GM19455 (cell line): ENCODE results near the gene EGFLAM.

Experiments used
- ATAC-seq: cut with Tn5 transposase; IDR thresholded peaks from one replicate; pipeline ENCODE4 v1.9.1; 2021; ENCODE audit not compliant: unreplicated experiment

The EGFLAM gene

DNA sequence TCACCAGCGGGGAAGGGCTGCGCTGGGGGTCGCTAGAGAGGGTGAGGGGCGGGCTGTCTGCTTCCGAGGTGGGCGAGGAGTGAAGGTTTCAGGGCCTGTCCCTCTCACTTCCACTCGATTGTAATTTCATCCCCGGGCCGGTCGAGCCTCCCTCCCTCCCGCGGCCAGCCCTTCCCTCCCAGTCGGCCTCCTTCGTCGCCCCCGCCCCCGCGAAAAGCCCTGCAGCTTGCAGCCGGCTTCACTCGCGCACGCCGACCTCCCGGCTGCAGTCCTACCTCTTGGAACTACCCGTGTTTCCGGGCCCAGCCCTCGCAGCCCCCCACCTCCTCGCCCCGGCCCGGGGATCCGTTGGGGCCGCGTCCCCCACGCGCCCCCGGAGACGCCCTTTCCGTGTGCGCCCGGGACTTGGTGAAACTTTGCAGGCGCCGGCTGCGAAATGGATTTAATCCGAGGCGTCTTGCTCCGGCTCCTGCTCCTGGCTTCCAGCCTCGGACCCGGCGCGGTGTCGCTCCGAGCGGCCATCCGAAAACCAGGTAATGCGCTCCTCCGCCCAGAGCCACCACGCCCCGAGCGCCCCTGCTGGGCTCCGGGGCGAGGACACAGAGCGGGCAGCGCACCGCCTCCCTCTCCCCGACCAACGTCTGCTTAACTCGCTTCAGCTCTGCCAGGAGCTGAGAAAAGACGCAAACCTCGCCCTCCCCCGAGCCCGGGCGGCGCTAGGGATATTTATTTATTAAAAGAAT, at the start of gene EGFLAM:
Gene EGFLAM, plus strand, starts transcription at position 241 of the 743 bp plus-strand sequence. Its CDS starts 196 bp downstream, at position 437.
- ATAC-seq = no peak

DNA sequence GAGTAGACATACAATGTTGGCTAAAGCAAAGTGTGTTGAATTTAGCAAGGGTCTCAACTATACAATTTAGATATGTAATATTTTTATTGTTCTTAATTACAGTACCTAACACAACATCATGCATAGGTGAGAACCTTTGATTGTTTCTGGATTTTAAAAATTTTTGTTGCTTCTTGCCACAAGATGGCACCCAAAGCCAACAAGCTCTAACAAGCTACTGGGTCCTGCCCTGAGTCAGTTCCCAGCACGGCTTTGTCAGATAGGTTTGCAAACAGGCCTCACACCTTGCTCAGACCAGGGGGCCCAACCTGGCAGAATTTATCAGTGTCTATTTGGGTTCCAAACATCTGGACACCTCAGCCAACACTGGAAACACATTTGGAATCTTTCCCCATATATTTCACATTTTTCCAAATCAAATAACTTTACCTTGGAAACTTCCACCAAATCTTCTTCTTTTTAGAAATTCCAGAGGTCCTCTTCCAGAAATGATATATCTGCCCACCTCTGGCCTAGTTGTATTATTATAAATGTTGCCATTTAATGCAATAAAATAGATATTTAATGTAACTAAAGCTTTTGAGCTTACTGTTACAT, 49.5 kb upstream of the EGFLAM start:
- no peak for ATAC-seq

GRCh38 chr5:38210676-38211353, 47.5 kb upstream of the EGFLAM start:
- ATAC-seq = no peak

GRCh38 chr5:38211354-38211710, 47.0 kb upstream of the EGFLAM start:
- no peak for ATAC-seq

GRCh38 chr5:38212307-38212706, 46.1 kb upstream of the EGFLAM start:
- ATAC-seq = no peak

DNA sequence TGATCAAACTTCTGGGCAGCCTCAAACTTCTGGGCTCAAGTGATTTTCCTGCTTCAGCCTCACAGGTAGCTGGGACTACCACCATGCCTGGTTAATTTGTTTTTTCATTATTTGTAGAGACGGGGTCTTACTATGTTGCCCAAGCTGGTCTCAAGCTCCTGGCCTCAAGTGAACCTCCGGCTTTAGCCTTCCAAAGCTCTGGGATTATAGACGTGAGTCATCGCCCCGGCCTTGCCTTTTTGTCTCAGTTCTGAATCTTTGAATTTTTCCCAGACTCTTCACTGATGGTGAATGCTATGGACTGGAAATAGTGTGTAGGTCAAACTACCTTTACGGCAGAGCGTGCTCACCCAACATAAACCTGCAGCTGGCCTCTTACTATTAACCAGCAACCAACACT, 32.3 kb upstream of the EGFLAM start:
- no peak for ATAC-seq

- no peak for ATAC-seq
Observed at GRCh38 chr5:38228914-38229313, 29.4 kb upstream of the EGFLAM start.

DNA sequence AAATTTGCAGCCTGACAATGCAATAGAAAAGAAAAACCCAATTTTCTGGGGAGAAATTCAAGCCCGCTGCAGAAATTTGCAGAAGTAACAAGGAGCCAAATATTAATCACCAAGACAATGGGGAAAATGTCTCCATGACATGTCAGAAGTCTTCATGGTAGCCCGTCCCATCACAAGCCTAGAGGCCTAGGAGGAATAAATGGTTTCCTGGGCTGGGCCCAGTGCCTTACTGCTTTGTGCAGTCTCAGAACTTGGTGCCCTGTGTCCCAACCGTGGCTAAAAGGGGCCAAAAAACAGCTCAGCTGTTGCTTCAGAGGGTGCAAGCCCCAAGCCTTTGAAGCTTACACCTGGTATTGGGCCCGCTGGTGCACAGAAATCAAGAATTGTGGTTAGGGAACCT, 23.6 kb upstream of the EGFLAM start:
- no peak for ATAC-seq

- ATAC-seq = no peak
Observed at GRCh38 chr5:38237681-38238080, 20.7 kb upstream of the EGFLAM start.

DNA sequence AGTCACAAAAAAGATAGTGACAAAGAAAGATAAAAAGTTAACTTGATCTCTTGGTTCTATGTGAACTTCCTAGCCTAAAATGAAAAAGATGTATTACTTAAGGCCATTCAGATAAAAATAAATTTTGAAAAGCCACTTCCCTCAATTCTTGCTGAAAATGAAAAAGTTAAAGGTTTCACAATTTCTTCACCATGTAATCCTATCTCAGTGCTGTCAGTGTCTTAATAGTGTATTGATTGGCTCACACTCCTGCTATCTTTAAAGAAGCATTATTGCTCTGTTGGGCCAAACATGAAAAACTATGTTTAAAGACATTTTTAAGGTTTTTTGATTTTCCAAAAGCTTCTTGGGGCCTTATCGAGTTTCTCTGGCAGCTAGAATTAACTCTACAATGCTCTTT, 18.1 kb upstream of the EGFLAM start:
- no peak for ATAC-seq

- ATAC-seq = no peak
Observed at GRCh38 chr5:38241655-38242054, 16.7 kb upstream of the EGFLAM start.

DNA sequence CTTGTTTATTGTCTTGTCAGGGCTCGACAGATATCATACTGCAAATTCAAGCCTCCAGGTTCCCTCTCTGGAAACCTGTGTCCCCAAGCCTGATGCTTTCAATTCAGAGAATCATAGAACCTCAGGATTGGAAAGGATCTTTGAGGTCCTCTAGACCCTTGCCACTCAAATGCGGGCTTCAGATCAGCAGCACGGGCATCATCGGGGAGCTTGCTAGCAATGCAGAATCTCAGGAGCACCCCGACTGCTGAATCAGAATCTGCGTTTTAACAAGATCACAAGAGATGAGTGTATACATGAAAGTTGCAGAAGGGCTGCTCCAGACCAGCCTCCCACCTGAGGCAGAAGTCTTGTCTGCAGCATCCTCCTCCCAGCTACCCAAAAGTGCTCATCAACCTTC, 13.1 kb upstream of the EGFLAM start:
- ATAC-seq = no peak

GRCh38 chr5:38249301-38249700, 9.1 kb upstream of the EGFLAM start:
- ATAC-seq = no peak

DNA sequence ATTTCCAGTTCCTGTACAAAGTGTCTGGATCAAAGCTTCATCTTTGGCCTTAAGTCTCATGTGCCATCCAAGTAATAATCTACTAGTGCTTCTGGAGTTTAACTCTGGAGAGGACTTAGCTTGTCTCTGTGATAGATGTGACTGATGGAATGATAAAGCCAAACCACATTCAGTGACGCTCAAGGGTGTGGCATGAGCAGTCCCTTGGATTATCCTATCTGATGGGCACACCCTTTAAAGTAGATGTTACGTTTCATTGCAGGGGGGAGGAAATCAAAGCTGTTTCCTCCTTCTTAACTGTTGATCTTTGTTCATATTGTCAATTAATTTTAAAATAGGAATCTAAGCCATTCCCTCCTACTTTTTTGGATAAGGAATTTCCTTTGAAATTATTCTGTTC, 8.5 kb upstream of the EGFLAM start:
- ATAC-seq = no peak

- ATAC-seq = no peak
Observed at GRCh38 chr5:38250763-38251448, 7.5 kb upstream of the EGFLAM start.

- ATAC-seq = no peak
Observed at GRCh38 chr5:38253759-38254158, 4.6 kb upstream of the EGFLAM start.

- ATAC-seq = no peak
Observed at GRCh38 chr5:38257308-38258041, 884 bp upstream of the EGFLAM start.

DNA sequence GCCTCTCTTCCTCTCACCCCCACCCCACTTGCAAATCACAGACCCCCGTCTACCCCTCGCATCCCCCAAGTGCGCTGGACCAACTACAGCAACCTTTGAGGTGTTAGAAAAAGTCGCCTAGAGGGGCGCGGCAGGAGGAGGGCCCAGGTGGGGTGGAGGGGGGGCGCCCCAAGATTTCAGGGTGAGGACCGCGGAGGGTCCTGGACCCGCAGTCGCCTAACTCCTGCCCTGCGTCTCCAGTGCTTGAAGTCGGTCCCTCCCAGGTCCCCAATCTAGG, 379 bp upstream of the EGFLAM start:
- no peak for ATAC-seq

- no peak for ATAC-seq
Observed at GRCh38 chr5:38259062-38259808, 876 bp downstream of the EGFLAM start.

GRCh38 chr5:38259809-38260160, 1.4 kb downstream of the EGFLAM start:
- ATAC-seq = no peak

- ATAC-seq = no peak
Observed at GRCh38 chr5:38263983-38264382, 5.6 kb downstream of the EGFLAM start.
